Testis (tissue), 3 donors: Measurements from ENCODE around the gene ZNF423. TPM values are rescaled to one million over a fixed set of nuclear protein-coding genes. Genes with fewer than 3 reads are reported as not detected.

Experiments
- DNase-seq: peaks from one replicate; pipeline ENCODE4 v3.0.0-alpha.2; 2019
- H3K27ac ChIP-seq, 2 donors: fragments of 200-600 bp; sonication (generic); one replicate each; pipeline ENCODE4 v1.5.1; 2019
- H3K27me3 ChIP-seq: fragments of 200-600 bp; sonication (generic); one replicate; pipeline ENCODE4 v1.5.1; 2019
- H3K36me3 ChIP-seq: fragments of 200-600 bp; sonication (generic); one replicate; pipeline ENCODE4 v1.5.1; 2017; ENCODE audit warnings: low read depth; ENCODE audit errors: missing control alignments
- H3K4me1 ChIP-seq: fragments of 200-600 bp; sonication (generic); one replicate; pipeline ENCODE4 v1.5.1; 2019
- H3K4me3 ChIP-seq, 2 donors: fragments of 200-600 bp; sonication (generic); one replicate each; pipeline ENCODE4 v1.5.1; 2017 to 2019
- H3K9me3 ChIP-seq: fragments of 200-600 bp; sonication (generic); one replicate; pipeline ENCODE4 v1.5.1; 2017
- CTCF ChIP-seq, 3 experiments: fragments of 450-650 bp in 2 of 3; fragments of 200-600 bp in 1 of 3; sonication (generic) in 1 of 3; IDR thresholded peaks; one replicate each; pipeline ENCODE4 v1.5.1; 2016 to 2019; ENCODE audit warnings: antibody characterized with exemption in 3 of 3, mild to moderate bottlenecking in 2 of 3, moderate library complexity in 1 of 3
- POLR2A ChIP-seq: fragments of 450-650 bp; IDR thresholded peaks from one replicate; pipeline ENCODE4 v1.6.1; 2017; ENCODE audit warnings: antibody characterized with exemption, mild to moderate bottlenecking, moderate library complexity
- WGBS, 2 donors: methylation state at CpG; one replicate each; pipeline ENCODE4 v1.1.5; 2018; 5-methylcytosine and 5-hydroxymethylcytosine counted together
- intact Hi-C: fragments of 100-400 bp; cut with DNase I; formaldehyde crosslinking; loops from one replicate; pipeline ENCODE4 v1.15.1; 2023; ENCODE audit warnings: low total_unique reads
- polyA plus RNA-seq: library from polyadenylated mRNA; stranded (reverse); fragments of 350-450 nt; fragmentation: Illumina TruSeq; extraction: RNeasy Lipid Tissue Mini Kit (QIAGEN cat#74804); gene quantifications from one replicate; pipeline ENCODE4 v1.2.3, GENCODE V29; 2014; ENCODE audit warnings: low read depth, low replicate concordance; ENCODE audit not compliant: insufficient read depth
- total RNA-seq, 2 donors: library from RNA; depleted of rRNA; stranded (reverse); fragments of >200 nt; gene quantifications; one replicate each; pipeline ENCODE4 v1.2.3, GENCODE V29; 2016

The ZNF423 gene
- total and polyA plus RNA-seq, 3 donors from 2014 or later = 8.9 to 19.0 (median 12.1) TPM

GRCh38 chr16:49862694-49863093, 6.8 kb upstream of the ZNF423 start:
- intact Hi-C loops = loop anchor here (10.0 kb wide), 1 partner anchor 332 kb away; no protein-coding TSS in a partner anchor
- H3K9me3 ChIP-seq = no peaks in the 10 kb centered on the region
- H3K4me1 ChIP-seq = peaks cover 18% of the 10 kb centered on the region
- TF ChIP-seq POLR2A (no peak), CTCF (IDR thresholded peaks at IDR 0.05) (no peak)
- H3K4me3 ChIP-seq = no peak overlapping the region
- no peak overlapping the region for H3K27ac ChIP-seq
- H3K36me3 ChIP-seq = no peaks in the 10 kb centered on the region
- DNase-seq = no peak
- no peaks in the 10 kb centered on the region for H3K27me3 ChIP-seq
- 73 to 75% methylated on average over 4 of the region's 4 CpGs for WGBS, 2 donors

DNA sequence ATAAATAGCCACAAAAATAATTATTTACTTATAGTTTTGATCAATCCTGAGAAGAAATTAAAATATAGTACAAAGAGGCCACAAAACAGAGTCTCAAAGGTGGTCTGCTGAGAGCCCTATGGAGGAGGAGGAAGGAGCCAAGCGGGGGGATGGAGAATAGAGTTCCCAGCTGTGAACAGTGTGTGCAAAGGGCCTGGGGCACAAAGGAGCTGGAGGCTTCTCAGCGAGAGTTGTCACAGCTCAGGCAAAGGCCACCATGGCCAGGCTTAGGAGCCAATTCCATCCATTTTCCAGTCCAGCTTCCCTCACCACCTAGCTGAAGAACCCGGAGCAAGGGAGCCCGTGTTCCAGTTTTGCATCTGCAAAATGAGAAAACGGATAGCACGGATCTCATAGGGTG, 5.4 kb upstream of the ZNF423 start:
- H3K27me3 ChIP-seq = no peaks in the 10 kb centered on the region
- no peaks in the 10 kb centered on the region for H3K9me3 ChIP-seq
- no peak for TF ChIP-seq POLR2A
- no peaks in the 10 kb centered on the region for H3K36me3 ChIP-seq
- H3K4me1 ChIP-seq = peaks cover 9% of the 10 kb centered on the region
- 94 to 96% methylated on average over 6 of the region's 6 CpGs for WGBS, 2 donors
- no peak overlapping the region for H3K27ac ChIP-seq
- no peak for DNase-seq
- no peak overlapping the region for H3K4me3 ChIP-seq
- intact Hi-C loops = loop anchor here (10.0 kb wide), 1 partner anchor 334 kb away; no protein-coding TSS in a partner anchor

DNA sequence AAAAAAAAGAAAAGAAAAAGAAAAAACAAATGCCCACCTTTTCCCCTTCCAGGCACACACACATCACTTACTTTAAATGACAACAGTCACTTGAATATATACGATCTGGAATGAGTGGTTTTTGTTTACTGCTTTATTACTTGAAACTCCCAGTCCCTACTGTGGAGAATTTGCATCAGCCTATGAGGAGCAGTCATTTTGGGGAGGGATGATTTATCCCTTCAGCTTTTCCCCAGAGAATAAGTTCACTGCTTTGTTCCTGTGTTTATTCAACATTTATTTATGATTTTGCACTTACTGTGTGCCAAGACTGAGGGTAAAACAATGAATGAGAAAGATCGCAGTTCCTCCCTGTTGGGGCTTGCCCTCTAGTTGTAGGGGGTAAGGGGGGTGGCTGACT, 4.7 kb upstream of the ZNF423 start:
- H3K27me3 ChIP-seq = no peaks in the 10 kb centered on the region
- TF ChIP-seq POLR2A (no peak), CTCF (IDR thresholded peaks at IDR 0.05) (no peak)
- no peak overlapping the region for H3K27ac ChIP-seq
- no peak overlapping the region for H3K4me3 ChIP-seq
- WGBS, 2 donors = 73 to 83% methylated on average over 2 of the region's 2 CpGs
- H3K4me1 ChIP-seq = peaks cover 6% of the 10 kb centered on the region
- no peaks in the 10 kb centered on the region for H3K36me3 ChIP-seq
- no peak for DNase-seq
- intact Hi-C loops = loop anchor here (10.0 kb wide), 1 partner anchor 334 kb away; no protein-coding TSS in a partner anchor
- H3K9me3 ChIP-seq = no peaks in the 10 kb centered on the region

- Histone ChIP-seq H3K27ac (peak overlapping the region; percentile 82 to 90), H3K9me3 (no peaks in the 10 kb centered on the region), H3K27me3 (no peaks in the 10 kb centered on the region), H3K4me3 (peak overlapping the region; percentile 68 to 74), H3K36me3 (no peaks in the 10 kb centered on the region), H3K4me1 (peaks cover 6% of the 10 kb centered on the region)
- intact Hi-C loops = no loop called here
- 3% methylated on average over 10 to 30 of the region's 30 CpGs for WGBS, 2 donors
- TF ChIP-seq CTCF (IDR thresholded peaks at IDR 0.05) (peak in 1 of 3 experiments; percentile 11), POLR2A (no peak)
- peak; percentile 83 for DNase-seq
Observed at GRCh38 chr16:49859125-49859811, 3.4 kb upstream of the ZNF423 start.

DNA sequence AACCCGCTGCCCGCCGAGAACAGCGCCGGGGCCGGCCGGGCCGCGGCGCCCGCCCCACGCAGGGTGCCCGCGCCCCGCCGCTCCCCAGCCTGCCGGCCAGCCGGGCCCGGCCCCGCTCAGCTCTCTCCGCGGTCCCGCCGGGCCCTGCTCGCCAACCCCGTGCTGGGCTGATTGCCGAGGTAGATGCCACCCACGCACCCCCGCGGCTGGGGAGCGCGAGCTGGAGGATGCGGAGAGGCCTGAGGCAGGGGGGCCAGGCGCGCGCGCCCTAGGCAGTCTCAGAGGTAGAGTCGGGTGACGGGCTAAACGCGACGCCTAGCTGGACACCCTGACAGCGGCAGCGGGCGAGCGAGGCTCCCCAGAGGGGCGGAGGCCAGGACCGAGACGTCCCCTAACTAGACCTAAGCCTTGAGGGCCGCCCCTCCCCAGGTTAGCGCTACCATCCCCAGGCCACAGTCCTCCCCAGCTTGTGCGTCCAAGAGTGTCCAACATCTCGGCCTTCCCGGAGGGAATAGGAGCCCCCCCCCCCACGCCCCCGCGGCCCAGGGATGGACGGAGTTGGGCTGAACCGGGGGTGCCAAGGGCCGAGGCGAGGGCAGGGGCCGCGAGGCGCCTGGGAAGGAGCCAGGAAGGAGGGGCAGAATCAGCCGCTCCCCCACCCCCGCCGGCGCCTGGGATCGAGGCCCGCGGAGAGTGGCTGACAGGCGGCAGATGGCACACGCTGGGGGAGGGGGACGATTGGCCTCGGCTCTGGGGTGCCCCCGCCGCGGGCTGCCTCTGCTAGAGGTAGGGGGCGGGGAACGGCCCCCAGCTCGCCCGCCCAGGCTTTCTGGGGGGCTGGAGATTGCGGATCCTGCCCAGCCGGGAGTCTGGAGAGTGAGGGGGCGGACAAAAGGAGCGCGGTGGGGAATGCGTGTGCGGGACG, 2.5 kb upstream of the ZNF423 start:
- H3K4me3 ChIP-seq = peak overlapping the region; percentile 68 to 74
- no peaks in the 10 kb centered on the region for H3K27me3 ChIP-seq
- 0 to 1% methylated on average over 13 to 63 of the region's 90 CpGs for WGBS, 2 donors
- intact Hi-C loops = no loop called here
- H3K9me3 ChIP-seq = no peaks in the 10 kb centered on the region
- TF ChIP-seq POLR2A (no peak), CTCF (IDR thresholded peaks at IDR 0.05) (no peak)
- no peaks in the 10 kb centered on the region for H3K36me3 ChIP-seq
- peak overlapping the region; percentile 82 to 90 for H3K27ac ChIP-seq
- DNase-seq = peak; percentile 79
- H3K4me1 ChIP-seq = peaks cover 6% of the 10 kb centered on the region
